SKM-1 (cell line): ENCODE measurements around the gene THTPA.
"Not testable (repeated sequence)": the region's sequence is repeated elsewhere in the genome, so short reads cannot be mapped to it uniquely, and the experiment has no call there.

Experiments
- DNase-seq: peaks from one replicate; lab custom pipeline; 2025; ENCODE audit not compliant: unreplicated experiment; lab: John Stamatoyannopoulos, UW

The THTPA gene

DNA sequence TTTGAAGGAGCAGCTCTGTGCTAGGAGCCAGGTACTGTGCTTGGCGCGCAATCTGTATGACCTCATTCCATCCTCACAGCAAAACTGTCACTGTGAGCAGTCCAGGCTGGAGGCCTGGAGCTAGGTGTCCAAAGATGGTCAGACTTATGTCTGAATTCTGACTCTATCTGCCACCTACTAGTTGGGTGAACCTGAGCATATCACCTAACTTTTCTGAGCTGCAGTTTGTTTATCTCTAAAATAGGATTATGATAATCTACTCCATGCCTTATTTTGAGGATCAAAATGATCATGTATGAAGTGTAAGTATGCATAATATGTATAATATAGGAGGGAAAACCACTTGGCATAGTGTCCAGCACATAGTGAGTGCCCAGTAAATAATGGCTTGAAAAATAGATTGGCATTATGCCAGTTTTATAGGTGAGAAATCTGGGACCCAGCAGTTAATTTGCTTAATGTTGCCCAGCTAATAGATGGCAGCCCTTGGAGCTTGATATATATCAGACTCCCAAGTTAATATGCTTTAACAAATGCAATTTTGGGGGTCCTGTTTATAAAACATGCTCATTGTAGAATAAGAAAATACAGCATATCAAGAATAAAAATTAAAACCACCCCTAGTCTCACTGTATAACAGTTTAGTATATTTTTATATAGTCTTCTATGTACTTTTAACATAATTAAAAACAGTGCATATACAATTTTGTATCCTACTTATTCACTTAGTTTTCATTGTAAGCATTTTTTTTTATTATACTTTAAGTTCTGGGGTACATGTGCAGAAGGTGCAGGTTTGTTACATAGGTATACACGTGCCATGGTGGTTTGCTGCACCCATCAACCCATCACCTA is 27.1 kb downstream of the THTPA start:
- DNase-seq = no peak

DNA sequence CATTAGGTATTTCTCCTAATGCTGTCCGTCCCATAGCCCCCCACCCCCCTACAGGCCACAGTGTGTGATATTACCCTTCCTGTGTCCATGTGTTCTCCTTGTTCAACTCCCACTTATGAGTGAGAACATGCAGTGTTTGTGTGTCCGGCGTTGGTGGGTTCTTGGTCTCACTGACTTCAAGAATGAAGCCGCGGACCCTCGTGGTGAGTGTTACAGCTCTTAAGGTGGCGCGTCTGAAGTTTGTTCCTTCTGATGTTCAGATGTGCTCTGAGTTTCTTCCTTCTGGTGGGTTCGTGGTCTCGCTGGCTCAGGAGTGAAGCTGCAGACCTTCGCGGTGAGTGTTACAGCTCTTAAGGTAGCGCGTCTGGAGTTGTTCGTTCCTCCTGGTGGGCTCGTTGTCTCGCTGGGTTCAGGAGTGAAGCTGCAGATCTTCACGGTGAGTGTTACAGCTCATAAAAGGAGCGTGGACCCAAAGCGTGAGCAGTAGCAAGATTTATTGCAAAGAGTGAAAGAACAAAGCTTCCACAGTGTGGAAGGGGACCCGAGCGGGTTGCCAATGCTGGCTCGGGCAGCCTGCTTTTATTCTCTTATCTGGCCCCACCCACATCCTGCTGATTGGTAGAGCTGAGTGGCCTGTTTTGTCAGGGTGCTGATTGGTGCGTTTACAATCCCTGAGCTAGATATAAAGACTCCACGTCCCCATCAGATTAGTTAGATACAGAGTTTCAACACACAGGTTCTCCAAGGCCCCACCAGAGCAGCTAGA is 27.9 kb downstream of the THTPA start:
- DNase-seq = not testable (repeated sequence)

DNA sequence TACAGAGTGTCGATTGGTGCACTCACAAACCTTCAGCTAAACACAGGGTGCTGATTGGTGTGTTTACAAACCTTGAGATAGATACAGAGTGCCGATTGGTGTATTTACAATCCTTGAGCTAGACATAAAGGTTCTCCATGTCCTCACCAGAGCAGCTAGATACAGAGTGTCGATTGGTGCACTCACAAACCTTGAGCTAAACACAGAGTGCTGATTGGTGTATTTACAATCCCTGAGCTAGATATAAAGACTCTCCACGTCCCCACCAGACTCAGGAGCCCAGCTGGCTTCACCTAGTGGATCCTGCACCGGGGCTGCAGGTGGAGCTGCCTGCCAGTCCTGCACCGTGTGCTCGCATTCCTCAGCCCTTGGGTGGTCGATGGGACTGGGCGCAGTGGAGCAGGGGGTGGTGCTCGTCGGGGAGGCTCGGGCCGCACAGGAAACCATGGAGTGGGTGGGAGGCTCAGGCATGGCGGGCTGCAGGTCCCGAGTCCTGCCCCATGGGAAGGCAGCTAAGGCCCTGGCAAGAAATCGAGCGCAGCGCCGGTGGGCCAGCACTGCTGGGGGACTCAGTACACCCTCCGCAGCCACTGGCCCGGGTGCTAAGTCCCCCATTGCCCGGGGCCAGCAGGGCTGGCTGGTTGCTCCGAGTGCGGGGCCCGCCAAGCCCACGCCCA is 28.6 kb downstream of the THTPA start:
- DNase-seq = not testable (repeated sequence)

DNA sequence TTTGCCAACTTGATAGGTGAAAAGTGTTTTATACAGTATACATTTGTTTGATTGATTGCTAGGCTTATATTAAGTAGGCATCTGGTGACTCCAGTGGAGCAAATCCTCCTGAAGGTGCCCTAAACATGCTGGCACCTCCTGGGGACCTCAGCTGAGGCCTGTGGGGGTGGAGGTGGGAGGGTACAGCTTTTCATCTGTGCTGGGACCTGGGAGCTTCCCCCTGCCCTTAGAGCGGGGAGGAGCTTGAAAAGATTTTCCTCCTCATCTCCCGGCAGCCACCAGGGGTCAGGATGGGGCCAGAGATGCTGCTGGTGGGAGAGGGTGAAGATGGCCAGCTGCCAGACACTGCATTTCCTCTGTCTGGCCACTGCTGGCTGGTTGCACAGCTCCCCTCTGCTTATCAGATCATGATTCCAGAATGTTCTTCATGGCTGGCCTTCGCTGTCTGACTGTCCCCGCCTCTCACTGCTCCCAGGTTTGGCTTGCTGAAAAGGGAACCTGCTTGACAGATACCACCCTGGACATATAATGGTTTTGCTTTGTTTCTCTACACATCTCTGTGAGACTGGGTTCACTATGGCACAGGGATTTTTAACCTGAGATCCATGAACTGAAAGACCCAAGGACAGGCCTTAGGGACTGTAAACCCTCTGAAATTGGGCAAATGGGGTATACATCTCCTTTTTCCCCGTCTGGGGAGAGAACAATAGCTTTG is 33.0 kb downstream of the THTPA start:
- DNase-seq = peak; percentile 75

DNA sequence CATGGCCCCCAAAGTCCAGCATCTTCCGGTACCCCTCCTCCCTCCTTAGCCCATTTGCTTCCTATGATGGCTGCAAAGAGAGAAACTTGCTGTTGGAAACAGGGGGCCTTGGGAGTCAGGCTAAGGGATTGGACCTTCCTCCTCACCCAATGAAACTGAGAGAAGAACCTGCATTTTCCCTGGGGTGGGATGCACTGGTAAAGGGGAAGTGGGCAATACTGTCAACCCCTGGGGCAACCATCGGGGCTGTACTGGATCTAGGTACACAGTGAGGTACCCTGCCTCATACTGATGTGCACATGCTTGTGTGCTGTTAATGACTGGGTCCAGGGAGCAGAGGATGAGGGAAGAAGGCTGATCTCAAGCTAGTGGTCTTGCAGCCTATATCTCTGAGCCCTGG is 33.5 kb downstream of the THTPA start:
- no peak for DNase-seq

DNA sequence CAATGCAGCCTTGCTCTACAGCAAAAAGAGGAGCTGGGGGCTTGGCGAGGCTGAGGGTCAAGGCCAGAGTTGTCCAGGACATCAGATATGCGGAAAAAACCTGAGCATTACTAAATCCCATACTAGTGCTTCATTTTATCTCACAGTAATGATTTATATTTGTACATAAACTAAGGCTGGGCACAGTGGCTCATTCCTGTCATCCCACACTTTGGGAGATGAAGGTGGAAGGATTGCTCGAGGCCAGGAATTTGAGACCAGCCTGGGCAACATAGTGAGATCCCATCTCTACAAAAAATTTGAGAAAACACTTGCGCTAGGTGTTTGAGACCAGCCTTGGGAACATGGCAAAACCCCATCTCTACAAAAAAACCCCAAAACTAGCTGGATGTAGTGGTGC is 34.1 kb downstream of the THTPA start:
- no peak for DNase-seq

DNA sequence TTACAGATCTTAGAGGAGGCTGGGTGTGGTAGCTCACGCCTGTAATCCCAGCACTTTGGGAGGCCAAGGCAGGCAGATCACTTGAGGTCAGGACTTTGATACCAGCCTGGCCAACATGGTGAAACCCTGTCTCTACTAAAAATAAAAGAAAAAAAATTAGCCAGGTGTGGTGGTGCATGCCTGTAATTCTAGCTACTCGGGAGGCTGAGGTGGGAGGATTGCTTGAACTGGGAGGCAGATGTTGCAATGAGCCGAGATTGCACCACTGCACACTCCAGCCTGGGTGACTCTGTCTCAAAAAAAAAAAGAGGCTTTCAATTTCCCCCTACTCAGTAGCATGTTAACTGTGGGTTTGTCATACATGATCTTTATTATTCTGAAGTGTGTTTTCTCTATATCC is 38.1 kb downstream of the THTPA start:
- DNase-seq = not testable (repeated sequence)

DNA sequence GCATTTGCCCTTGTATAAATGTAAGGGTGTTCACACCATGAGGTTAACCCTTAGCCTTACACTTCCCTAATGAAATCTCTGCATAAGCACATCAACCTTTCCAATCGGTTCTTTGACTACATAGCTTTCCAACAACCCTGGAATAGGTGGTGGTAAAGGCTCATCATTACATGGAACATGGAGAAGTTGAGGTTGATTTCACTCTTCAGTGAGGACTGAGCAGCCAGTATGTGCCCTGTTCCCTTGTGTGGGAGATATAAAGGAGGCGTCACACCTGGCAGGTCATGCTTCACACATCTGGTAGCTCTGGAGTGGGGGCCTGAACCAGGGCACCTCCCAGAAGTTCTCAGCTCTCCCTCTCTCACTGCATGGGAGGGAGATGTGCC is 44.2 kb downstream of the THTPA start:
- no peak for DNase-seq

DNA sequence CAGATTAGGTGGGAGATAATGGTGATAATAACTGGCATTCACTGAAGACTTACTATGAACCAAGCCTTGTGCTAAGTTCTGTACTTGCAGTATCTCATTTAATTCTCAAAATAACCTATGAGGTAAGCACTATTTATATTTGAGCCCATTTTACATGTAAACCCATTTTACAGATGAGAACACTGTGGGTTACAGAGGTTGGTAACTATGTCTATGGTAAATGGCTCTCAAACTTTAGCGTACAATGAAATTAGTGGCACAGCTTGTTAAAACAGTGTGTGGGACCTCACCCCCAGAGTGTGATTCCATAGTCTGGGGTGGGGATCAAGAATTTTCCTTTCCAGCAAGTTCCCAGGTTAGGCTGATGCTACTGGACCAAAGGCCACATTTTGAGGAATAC is 44.7 kb downstream of the THTPA start:
- DNase-seq = no peak

DNA sequence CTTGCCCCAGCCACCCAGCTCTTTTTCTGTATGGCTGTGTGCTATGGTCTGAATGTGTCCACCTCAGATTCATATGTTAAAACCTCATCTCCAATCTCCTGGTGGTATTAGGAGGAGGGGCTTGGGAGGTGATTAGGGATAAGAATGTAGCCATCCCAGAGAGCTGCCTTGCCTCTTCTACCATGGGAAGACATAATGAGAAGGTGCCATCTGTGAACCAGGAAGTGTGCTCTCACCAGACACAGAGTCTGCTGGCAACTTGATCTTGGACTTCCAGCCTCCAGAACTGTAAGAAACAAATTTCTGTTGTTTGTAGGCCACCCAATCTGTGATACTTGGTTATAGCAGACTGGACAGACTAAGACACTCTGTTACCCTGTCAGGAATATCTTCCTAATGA is 45.4 kb downstream of the THTPA start:
- DNase-seq = no peak

DNA sequence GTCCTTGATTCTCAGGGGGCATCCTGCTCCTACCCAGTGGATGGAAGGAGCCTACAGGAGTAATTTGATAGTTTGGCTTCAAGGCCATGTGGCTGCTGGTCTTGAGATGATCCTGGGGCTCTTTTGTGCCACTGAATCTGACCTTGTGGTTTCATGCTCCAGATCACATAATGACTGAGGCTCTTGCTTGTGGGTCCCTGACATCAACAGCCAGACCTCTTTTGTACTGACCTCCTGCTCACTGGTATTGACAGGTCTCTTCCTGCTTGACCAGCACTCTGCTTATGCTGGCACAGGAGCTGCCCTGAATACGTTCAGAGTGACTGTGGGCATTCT is 45.7 kb downstream of the THTPA start:
- no peak for DNase-seq

DNA sequence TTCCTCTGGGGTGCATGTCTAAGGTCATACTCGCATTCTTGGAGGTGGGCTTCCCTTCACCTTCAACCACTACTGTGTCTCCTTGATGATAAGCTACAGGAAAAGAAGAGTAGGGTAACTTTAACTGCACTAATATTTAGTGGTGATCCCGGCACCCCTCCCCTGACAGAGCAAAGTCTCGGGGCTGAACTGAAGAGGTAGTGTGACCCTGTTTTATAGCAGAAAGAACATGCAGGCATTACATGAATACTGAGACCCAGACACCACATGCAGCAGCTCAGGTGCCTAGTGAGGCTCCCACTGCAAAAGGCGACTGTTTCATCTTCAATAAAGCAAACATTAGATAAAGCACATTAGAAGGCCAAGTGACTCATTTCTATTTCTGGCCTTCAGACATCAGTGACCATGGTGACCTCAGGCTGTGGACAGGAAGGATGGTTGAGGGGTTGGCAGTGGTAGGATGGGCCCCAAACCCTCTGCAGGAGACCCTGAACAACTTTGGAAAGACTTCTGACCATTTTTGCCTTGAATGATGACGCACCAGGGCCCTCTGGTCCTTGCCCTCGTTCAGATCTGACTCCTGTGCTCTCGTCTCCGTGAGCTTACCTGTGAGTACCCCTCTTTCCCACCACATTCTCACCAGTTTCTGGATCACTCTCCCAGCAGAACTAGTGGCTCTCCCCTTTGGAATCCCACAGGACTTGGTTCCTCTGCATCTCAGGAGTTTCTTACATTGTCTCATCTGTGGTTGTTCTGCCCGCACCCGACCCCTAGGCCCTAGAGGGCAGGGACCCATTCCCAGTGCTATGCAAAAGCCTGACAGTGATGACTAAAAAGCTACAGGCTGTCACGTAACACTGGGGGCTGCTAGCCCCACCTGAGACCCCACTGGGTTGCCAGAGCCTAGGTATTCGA is 46.4 kb downstream of the THTPA start:
- DNase-seq = no peak

DNA sequence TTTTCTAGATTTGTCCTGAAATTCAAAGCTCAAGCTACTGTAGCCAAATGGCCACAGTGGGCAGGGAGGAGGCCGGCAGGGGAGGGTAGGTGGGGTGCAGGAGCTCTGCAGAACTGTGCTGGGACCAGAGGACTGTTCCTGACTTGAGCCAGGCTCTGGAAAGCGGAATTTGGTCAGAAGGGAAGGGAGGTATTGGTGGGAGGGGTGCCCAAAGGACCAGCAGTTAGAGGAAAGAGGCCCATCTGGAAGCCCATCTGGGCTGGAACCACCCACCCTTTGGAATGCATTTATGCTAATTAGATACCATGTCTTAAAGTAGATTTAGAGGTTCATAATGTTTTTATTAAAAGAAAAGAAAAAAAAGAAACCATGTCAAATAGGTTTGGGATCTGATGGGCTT is 47.0 kb downstream of the THTPA start:
- DNase-seq = no peak

DNA sequence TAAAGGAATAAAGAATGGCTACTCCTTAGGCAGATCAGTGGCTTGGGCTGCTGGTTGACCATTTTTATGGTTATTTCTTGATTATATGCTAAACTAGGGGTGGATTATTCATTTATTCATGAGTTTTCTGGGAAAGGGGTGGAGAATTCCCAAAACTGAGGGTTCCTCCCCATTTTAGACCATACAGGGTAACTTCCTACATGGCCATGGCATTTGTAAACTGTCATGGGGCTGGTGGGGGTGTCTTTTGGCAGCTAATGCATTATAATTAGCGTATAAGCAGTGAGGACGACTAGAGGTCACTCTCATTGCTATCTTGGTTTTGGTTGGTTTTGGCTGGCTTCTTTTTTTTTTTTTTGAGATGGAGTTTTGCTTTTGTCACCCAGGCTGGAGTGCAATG is 48.1 kb downstream of the THTPA start:
- no peak for DNase-seq

DNA sequence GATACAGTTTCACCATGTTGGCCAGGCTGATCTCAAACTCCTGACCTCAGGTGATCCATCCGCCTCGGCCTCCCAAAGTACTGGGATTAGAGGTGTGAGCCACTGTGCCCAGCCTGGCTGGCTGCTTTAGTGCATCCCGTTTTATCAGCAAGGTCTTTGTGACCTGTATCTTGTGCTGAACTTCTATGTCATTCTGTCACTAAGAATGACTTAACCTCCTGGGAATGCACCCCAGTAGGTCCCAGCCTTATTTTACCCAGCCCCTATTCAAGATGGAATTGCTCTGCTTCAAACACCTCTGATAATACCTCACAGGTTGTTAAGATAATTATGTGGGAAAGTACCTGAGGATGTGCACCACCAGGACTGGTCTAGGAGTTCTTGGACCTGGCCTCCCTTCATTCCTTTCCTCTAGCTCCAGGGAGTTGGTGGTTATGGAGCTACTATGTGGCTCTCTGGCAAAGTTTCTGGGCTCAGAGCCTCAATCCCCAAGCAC is 48.7 kb downstream of the THTPA start:
- DNase-seq = no peak

DNA sequence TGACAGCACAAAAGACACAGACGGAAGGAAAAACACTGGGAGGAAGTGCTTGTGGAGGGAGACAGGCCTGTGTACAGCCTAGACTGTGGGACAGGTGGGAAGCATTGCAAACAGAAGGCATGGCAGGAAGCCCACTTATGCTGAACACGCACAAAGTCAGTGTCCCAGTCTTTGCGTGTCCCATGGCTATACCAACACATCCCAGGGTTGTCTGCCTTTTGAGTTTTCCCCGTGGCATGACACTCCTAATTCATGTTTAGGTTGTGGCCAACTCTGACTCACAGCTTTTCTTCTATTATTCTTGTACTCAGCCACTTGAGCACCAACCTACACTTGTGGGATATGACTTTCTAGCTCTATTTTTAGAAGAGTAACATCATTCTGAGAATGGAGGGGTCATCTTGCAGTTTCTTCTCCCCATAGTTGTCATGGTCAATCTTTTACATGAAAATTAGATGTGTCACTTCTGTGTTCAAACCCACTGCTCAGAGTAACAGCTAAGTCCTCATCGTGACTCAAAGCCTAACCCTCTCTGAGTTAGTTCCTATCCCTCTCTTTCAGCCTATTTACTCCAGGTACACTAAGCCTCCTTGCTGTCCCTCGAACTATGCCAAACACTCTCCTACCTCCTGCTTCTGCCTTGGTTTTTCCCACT is 50.0 kb downstream of the THTPA start:
- DNase-seq = no peak

DNA sequence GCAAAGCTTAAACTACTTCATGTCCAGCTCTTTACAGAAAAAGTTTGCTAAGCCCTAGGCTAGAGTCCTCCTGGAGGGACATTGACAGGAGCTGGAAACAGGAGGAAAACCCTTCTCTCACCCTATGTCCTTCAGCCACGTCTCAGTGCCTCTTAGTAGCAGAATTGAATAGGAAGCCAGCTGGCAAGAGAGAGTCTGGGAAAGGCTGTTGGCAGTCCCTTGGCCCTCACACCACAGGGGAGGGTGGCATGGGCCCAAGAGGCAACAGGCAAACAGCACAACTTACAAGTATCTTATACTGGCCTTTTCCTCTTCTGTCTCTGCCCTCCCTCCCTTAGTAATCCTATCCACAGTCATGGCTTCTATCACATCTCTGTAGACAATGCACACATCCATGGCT is 52.4 kb downstream of the THTPA start:
- no peak for DNase-seq

DNA sequence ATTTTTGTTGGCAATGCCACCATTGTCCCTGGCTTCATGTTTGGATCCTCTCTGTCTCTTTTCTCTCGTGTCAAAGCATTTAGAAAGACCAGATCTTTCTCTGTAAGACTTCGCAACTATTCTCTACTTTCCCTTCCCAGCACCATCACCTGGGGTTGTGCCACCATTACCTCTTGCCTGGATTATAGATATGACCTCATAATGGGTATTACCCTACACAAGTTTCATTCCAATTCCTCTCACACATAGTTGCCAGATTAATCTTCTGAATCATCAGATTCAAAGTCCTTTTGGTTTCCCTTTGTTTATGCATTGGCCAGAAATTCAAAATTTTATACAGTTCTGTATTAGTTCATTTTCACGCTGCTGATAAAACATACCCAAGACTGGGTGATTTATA is 52.9 kb downstream of the THTPA start:
- DNase-seq = no peak

DNA sequence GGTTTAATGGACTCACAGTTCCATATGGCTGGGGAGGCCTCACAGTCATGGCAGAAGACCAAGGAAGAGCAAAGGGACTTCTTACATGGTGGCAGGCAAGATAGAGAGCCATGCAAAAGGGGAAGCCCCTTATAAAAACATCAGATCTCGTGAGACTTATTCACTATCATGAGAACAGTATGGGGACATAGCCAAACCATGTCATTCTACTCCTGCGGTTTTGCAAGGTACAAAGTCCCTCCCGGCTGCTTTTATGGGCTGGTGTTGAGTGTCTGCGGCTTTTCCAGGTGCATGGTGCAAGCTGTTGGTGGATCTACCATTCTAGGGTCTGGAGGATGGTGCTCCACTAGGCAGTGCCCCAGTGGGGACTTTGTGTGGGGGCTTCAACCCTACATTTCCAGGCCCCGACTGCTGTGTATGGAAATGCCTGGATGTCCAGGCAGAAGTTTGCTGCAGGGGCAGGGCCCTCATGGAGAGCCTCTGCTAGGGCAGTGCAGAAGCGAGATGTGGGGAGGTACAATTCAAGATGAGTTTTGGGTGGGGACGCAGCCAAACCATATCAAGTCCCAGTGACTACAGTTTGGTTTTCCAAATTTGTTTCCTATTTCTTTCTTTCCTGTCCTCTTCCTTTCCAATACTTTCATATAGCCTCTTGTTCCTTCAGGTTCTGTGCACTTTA is 53.5 kb downstream of the THTPA start:
- DNase-seq = not testable (repeated sequence)
